SK-N-SH (cell line): ENCODE measurements around the gene TRIM44. TPM values are rescaled to one million over a fixed set of nuclear protein-coding genes. Genes with fewer than 3 reads are reported as not detected.

Source experiments
- CTCF ChIA-PET: fragments of 300-600, 350-600 bp; formaldehyde crosslinking; extraction: SDS; loops from one replicate; lab custom pipeline; 2021; lab: Yijun Ruan, JAX
- POLR2A ChIA-PET: fragments of 350-600 bp; sonication (Branson Sonifier 250); formaldehyde crosslinking; extraction: SDS; loops from one replicate; lab custom pipeline; 2020; ENCODE audit warnings: antibody characterized with exemption, inconsistent platforms; lab: Yijun Ruan, JAX
- DNase-seq: peaks from one replicate; pipeline ENCODE4 v3.0.0; 2012
- H2AFZ ChIP-seq: fragments of 200-600 bp; sonication (generic); 2 replicates; pipeline ENCODE4 v1.8.1; 2016; ENCODE audit warnings: antibody characterized with exemption, mild to moderate bottlenecking, low read depth
- H3F3A ChIP-seq: fragments of 200-600 bp; sonication (generic); replicated peaks from 2 replicates; pipeline ENCODE3; 2016; ENCODE audit warnings: antibody characterized with exemption, mild to moderate bottlenecking; ENCODE audit not compliant: insufficient read depth
- H3K27ac ChIP-seq, 2 experiments: fragments of 200-500 bp in 1 of 2; fragments of 200-600 bp in 1 of 2; sonication (Bioruptor generic) in 1 of 2; sonication (generic), shearing (Covaris generic) in 1 of 2; 2 replicates each; pipeline versions ENCODE4 v1.5.1 to v1.6.1; 2014 to 2016; ENCODE audit warnings: low read depth in 2 of 2, inconsistent platforms in 1 of 2, low read length in 1 of 2, mild to moderate bottlenecking in 1 of 2, mixed read lengths in 1 of 2
- H3K27me3 ChIP-seq: fragments of 200-600 bp; sonication (generic), shearing (Covaris generic); 2 replicates; pipeline ENCODE4 v1.6.1; 2016; ENCODE audit warnings: mixed run types; ENCODE audit not compliant: insufficient read depth
- H3K36me3 ChIP-seq, 2 experiments: fragments of 200-500 bp in 1 of 2; fragments of 200-600 bp in 1 of 2; sonication (Bioruptor generic) in 1 of 2; sonication (generic) in 1 of 2; replicated peaks in 1 of 2; 2 replicates each; pipeline versions ENCODE3 to v1.5.1; 2014 to 2016; ENCODE audit warnings: low read length in 1 of 2, mild to moderate bottlenecking in 1 of 2; ENCODE audit not compliant: insufficient read depth in 2 of 2, control insufficient read depth in 1 of 2
- H3K4me1 ChIP-seq, 2 experiments: fragments of 200-500 bp in 1 of 2; fragments of 200-600 bp in 1 of 2; sonication (Bioruptor generic) in 1 of 2; sonication (generic), shearing (Covaris generic) in 1 of 2; 2 replicates each; pipeline versions ENCODE4 v1.5.1 to v1.6.1; 2014 to 2016; ENCODE audit warnings: low read depth in 1 of 2, low read length in 1 of 2, mixed run types in 1 of 2; ENCODE audit not compliant: insufficient read depth in 2 of 2, control insufficient read depth in 1 of 2
- H3K4me2 ChIP-seq: fragments of 200-600 bp; sonication (generic), shearing (Covaris generic); 2 replicates; pipeline ENCODE4 v1.6.1; 2017; ENCODE audit warnings: mixed run types
- H3K4me3 ChIP-seq, 2 experiments: fragments of 200-500 bp in 1 of 2; fragments of 200-600 bp in 1 of 2; sonication (Bioruptor generic) in 1 of 2; sonication (generic), shearing (Covaris generic) in 1 of 2; 2 replicates each; pipeline versions ENCODE4 v1.5.1 to v1.8.1; 2014 to 2016; ENCODE audit warnings: low read depth in 2 of 2, inconsistent platforms in 1 of 2, low read length in 1 of 2, mild to moderate bottlenecking in 1 of 2, mixed read lengths in 1 of 2, moderate library complexity in 1 of 2
- H3K79me2 ChIP-seq: fragments of 200-600 bp; sonication (generic); 2 replicates; pipeline ENCODE4 v1.8.1; 2017; ENCODE audit warnings: mild to moderate bottlenecking; ENCODE audit not compliant: insufficient read depth
- H3K9ac ChIP-seq: fragments of 200-600 bp; sonication (generic); 2 replicates; pipeline ENCODE4 v1.6.1; 2017; ENCODE audit warnings: mixed run types
- H3K9me2 ChIP-seq: fragments of 200-600 bp; sonication (generic); 2 replicates; pipeline ENCODE4 v1.6.1; 2017; ENCODE audit warnings: mixed run types
- H3K9me3 ChIP-seq: fragments of 200-600 bp; sonication (generic); 2 replicates; pipeline ENCODE4 v1.6.1; 2017; ENCODE audit warnings: mixed run types, mild to moderate bottlenecking, moderate library complexity
- H4K20me1 ChIP-seq: fragments of 200-600 bp; sonication (generic); 2 replicates; pipeline ENCODE4 v1.6.1; 2017; ENCODE audit warnings: mild to moderate bottlenecking, mixed run types; ENCODE audit not compliant: insufficient read depth
- CHD2 ChIP-seq: fragments of 150-350 bp; IDR thresholded peaks from 2 replicates; pipeline ENCODE4 v1.6.1; 2018; ENCODE audit warnings: low read length; ENCODE audit not compliant: partially characterized antibody
- ELF1 ChIP-seq: IDR thresholded peaks from 2 replicates; pipeline ENCODE4 v1.4.0; 2012
- FOXJ3 ChIP-seq: sonication (generic); formaldehyde crosslinking; IDR thresholded peaks from 2 replicates; pipeline ENCODE4 v1.5.1; 2020; ENCODE audit warnings: mild to moderate bottlenecking, missing genetic modification reagents
- JUND ChIP-seq: IDR thresholded peaks from 2 replicates; pipeline ENCODE4 v1.4.0; 2012
- MXI1 ChIP-seq: IDR thresholded peaks from 2 replicates; pipeline ENCODE4 v1.6.1; 2012; ENCODE audit warnings: mild to moderate bottlenecking, low read depth, low read length, improper control_type of control experiment
- POLR2AphosphoS5 ChIP-seq: IDR thresholded peaks from 2 replicates; pipeline ENCODE4 v1.6.1; 2012; ENCODE audit warnings: low read depth, low read length
- RXRA ChIP-seq: IDR thresholded peaks from 2 replicates; pipeline ENCODE4 v1.4.0; 2012; ENCODE audit warnings: low read depth, mild to moderate bottlenecking, borderline replicate concordance
- TCF12 ChIP-seq: IDR thresholded peaks from 2 replicates; pipeline ENCODE4 v1.4.0; 2012
- TEAD4 ChIP-seq: IDR thresholded peaks from 2 replicates; pipeline ENCODE4 v1.4.0; 2012; ENCODE audit warnings: mild to moderate bottlenecking, borderline replicate concordance; ENCODE audit not compliant: insufficient read depth
- WGBS: methylation state at CpG from one replicate; pipeline ENCODE4 v1.1.6; 2017; ENCODE audit warnings: low lambda C conversion rate; 5-methylcytosine and 5-hydroxymethylcytosine counted together
- polyA plus RNA-seq, 3 experiments: library from polyadenylated mRNA; depleted of rRNA; stranded (reverse); fragments of >200 nt; gene quantifications; 2 replicates each; pipeline ENCODE4 v1.2.3, GENCODE V29; 2012
- TF ChIP-seq, protein P1 (sequence below): IDR thresholded peaks from 2 replicates; pipeline ENCODE4 v1.4.0; 2012; ENCODE audit warnings: low read depth, borderline replicate concordance
- TF ChIP-seq, protein P2 (sequence below): IDR thresholded peaks from 2 replicates; pipeline ENCODE4 v1.4.0; 2012; ENCODE audit warnings: low read depth, borderline replicate concordance
- TF ChIP-seq, protein P3 (sequence below): fragments of 150-350 bp; IDR thresholded peaks from 2 replicates; pipeline ENCODE4 v1.6.1; 2017; ENCODE audit warnings: antibody characterized with exemption, low read length, low read depth, borderline replicate concordance
- TF ChIP-seq, protein P4 (sequence below): fragments of 200-600 bp; sonication (generic); IDR thresholded peaks from 2 replicates; pipeline ENCODE4 v1.6.1; 2017; ENCODE audit warnings: antibody characterized with exemption, mild to moderate bottlenecking, moderate library complexity
- TF ChIP-seq, protein P5 (sequence below): fragments of 150-350 bp; IDR thresholded peaks from 2 replicates; pipeline ENCODE4 v1.6.1; 2016; ENCODE audit warnings: mild to moderate bottlenecking, low read depth, low read length

The TRIM44 gene
- polyA plus RNA-seq, 1 of the 3 experiments (the other 2 are of a cell fraction), result 34.1 TPM

DNA sequence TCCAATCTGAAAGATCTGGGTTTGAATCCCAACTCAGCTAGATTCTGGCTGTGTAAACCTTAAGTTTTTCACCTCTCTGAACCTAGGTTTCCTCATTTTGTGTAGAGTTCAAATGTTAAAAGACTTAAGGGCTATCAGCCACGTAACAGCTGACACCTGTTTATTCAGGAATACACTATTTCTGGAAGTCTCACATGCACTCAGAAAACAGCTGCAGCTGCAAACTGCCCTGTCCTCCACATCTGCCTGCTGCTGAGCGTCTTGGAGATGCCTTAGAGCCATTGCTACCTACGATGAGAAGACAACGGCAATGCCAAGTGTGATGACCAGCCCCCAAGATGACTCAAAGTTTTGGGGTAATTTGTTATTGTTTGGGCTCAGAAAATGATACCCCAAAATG, 6.7 kb upstream of the TRIM44 start:
- H3K9ac ChIP-seq, result no peak overlapping the region
- no peaks in the 10 kb centered on the region; a peak in 1 of 4 replicates for H3K4me1 ChIP-seq
- no peak overlapping the region for H3K4me2 ChIP-seq
- ChIA-PET POLR2A (no interaction called here), CTCF (no interaction called here)
- H3K4me3 ChIP-seq, result no peak overlapping the region
- H3F3A ChIP-seq, result no peaks in the 10 kb centered on the region
- H3K27me3 ChIP-seq, result no peaks in the 10 kb centered on the region
- no peak overlapping the region for H2AFZ ChIP-seq
- WGBS, result 77% methylated on average over 4 of the region's 4 CpGs
- no peaks in the 10 kb centered on the region for H3K36me3 ChIP-seq
- no peaks in the 10 kb centered on the region for H3K9me2 ChIP-seq
- no peak for DNase-seq
- H3K79me2 ChIP-seq, result no peaks in the 10 kb centered on the region
- TF ChIP-seq ELF1 (no peak), JUND (no peak), TEAD4 (no peak), POLR2AphosphoS5 (no peak), MXI1 (no peak), TCF12 (no peak), FOXJ3 (CRISPR knock-in tag) (no peak), RXRA (no peak), CHD2 (no peak)
- TF ChIP-seq, protein P1, sequence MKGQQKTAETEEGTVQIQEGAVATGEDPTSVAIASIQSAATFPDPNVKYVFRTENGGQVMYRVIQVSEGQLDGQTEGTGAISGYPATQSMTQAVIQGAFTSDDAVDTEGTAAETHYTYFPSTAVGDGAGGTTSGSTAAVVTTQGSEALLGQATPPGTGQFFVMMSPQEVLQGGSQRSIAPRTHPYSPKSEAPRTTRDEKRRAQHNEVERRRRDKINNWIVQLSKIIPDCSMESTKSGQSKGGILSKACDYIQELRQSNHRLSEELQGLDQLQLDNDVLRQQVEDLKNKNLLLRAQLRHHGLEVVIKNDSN, result no peak
- TF ChIP-seq, protein P2, sequence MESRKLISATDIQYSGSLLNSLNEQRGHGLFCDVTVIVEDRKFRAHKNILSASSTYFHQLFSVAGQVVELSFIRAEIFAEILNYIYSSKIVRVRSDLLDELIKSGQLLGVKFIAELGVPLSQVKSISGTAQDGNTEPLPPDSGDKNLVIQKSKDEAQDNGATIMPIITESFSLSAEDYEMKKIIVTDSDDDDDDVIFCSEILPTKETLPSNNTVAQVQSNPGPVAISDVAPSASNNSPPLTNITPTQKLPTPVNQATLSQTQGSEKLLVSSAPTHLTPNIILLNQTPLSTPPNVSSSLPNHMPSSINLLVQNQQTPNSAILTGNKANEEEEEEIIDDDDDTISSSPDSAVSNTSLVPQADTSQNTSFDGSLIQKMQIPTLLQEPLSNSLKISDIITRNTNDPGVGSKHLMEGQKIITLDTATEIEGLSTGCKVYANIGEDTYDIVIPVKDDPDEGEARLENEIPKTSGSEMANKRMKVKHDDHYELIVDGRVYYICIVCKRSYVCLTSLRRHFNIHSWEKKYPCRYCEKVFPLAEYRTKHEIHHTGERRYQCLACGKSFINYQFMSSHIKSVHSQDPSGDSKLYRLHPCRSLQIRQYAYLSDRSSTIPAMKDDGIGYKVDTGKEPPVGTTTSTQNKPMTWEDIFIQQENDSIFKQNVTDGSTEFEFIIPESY, result no peak
- TF ChIP-seq, protein P3, sequence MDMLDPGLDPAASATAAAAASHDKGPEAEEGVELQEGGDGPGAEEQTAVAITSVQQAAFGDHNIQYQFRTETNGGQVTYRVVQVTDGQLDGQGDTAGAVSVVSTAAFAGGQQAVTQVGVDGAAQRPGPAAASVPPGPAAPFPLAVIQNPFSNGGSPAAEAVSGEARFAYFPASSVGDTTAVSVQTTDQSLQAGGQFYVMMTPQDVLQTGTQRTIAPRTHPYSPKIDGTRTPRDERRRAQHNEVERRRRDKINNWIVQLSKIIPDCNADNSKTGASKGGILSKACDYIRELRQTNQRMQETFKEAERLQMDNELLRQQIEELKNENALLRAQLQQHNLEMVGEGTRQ, result no peak
- TF ChIP-seq, protein P4, sequence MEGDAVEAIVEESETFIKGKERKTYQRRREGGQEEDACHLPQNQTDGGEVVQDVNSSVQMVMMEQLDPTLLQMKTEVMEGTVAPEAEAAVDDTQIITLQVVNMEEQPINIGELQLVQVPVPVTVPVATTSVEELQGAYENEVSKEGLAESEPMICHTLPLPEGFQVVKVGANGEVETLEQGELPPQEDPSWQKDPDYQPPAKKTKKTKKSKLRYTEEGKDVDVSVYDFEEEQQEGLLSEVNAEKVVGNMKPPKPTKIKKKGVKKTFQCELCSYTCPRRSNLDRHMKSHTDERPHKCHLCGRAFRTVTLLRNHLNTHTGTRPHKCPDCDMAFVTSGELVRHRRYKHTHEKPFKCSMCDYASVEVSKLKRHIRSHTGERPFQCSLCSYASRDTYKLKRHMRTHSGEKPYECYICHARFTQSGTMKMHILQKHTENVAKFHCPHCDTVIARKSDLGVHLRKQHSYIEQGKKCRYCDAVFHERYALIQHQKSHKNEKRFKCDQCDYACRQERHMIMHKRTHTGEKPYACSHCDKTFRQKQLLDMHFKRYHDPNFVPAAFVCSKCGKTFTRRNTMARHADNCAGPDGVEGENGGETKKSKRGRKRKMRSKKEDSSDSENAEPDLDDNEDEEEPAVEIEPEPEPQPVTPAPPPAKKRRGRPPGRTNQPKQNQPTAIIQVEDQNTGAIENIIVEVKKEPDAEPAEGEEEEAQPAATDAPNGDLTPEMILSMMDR, result no peak
- TF ChIP-seq, protein P5, sequence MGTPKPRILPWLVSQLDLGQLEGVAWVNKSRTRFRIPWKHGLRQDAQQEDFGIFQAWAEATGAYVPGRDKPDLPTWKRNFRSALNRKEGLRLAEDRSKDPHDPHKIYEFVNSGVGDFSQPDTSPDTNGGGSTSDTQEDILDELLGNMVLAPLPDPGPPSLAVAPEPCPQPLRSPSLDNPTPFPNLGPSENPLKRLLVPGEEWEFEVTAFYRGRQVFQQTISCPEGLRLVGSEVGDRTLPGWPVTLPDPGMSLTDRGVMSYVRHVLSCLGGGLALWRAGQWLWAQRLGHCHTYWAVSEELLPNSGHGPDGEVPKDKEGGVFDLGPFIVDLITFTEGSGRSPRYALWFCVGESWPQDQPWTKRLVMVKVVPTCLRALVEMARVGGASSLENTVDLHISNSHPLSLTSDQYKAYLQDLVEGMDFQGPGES, result no peak
- H4K20me1 ChIP-seq, result no peaks in the 10 kb centered on the region
- no peak overlapping the region for H3K27ac ChIP-seq
- H3K9me3 ChIP-seq, result no peaks in the 10 kb centered on the region
